Activated naive CD4-positive, alpha-beta T cell (primary cell): ENCODE data around the gene CDH18.

ENCODE experiments used
- DNase-seq, 4 experiments: peaks; one replicate each; lab custom pipeline; 2025; lab: John Stamatoyannopoulos, UW

CDH18 gene

GRCh38 chr5:19987612-19988361, at the start of gene CDH18:
Gene CDH18 (minus strand): TSS chr5:19988200. CDS start chr5:19838986, 149,214 bp downstream.
- DNase-seq = no peak

- no peak for DNase-seq
Observed at GRCh38 chr5:20034717-20035116, 46.7 kb upstream of the CDH18 start.

DNA sequence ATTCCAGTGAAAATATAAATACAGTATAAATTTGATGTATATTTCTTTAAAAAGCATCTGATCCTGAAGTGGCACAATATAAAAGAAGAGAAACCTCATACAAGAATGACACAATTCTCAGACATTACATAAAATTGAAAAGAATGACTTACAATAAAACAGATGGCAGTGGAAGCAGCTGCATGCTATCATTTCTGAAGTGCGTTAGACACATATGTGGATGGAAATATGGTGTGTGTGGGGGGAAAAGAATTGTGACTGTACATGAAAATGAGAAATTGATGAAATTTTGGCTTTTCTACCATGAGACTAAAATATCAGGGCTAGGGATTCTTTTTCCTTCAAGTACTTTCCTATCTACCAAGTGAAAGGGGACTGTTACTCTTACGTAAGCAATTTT, 45.9 kb upstream of the CDH18 start:
- DNase-seq = no peak

- DNase-seq = no peak
Observed at GRCh38 chr5:20032896-20033295, 44.9 kb upstream of the CDH18 start.

DNA sequence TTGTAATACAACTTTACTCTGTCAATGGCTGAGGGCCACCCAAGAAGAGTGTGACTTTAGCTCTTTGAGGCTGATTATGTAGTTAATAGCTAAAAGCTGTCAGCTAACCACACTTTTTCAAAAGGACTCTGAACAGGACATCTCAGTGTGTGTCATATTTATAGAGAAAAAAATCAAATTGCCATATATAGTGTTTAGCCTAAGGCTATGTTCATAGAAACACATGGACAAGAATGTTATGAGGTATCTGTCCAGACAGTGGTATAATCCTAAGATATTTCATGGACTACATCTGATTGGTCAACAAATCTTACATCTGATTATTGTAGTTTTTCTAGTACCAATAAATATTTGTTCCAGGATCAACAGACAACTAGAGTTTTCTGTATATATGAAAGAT, 42.1 kb upstream of the CDH18 start:
- no peak for DNase-seq

- DNase-seq = no peak
Observed at GRCh38 chr5:20029266-20029665, 41.3 kb upstream of the CDH18 start.

DNA sequence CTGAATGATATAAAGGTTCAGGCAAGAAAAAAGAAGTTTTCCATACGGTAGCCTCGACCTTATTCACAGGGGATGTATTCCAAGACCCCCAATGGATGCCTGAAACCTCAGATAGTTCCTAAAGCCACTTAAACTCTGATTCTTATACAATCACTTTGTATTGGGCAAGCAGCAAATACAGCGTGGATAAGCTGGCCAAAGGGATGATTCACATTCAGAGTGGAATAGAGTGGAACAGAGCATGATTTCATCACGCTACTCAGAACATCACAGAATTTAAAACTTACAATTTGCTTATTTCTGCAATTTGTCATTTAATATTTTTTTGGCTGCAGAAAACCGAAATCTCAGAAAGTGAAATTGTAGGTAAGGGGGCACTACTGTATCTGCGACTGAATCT, 40.5 kb upstream of the CDH18 start:
- DNase-seq = no peak

- no peak for DNase-seq
Observed at GRCh38 chr5:20023686-20024180, 35.7 kb upstream of the CDH18 start.

DNA sequence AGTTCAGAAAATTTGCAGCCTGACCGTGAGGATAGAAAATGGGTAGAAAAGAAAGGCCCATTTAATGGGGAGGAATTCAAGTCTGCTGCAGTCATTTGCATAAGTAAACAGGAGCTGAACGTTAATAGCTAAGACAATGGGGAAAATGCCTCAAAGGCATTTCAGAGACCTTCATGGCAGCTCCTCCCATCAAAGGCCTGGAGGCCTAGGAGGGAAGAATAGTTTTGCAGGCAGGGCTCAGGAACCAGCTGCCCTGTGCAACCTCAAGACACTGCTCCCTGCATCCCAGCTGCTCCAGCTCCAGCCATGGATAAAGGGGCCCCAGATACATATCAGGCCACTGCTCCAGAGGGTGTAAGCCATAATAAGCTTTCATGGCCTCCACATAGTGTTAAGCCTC, 32.2 kb upstream of the CDH18 start:
- no peak for DNase-seq

- DNase-seq = no peak
Observed at GRCh38 chr5:20017021-20017420, 29.0 kb upstream of the CDH18 start.

DNA sequence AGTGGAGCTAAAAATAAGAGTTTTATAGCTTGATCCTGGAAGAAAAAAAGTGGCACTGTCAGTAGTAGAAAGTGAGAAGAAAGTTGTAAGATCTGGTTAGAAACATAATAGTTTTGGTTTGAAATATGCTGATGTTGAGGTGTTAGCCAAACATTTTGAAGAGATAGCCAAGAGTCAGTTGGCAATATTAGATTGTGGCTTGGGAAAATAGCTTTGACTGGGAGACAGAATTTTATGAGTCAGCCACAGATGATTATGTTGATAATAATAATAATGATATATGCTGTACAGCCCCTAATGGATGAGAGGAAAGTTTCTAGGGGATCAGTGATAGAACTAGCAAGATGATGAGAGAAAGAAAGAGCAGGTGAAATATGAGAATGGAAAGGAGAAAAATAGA, 12.4 kb upstream of the CDH18 start:
- no peak for DNase-seq

DNA sequence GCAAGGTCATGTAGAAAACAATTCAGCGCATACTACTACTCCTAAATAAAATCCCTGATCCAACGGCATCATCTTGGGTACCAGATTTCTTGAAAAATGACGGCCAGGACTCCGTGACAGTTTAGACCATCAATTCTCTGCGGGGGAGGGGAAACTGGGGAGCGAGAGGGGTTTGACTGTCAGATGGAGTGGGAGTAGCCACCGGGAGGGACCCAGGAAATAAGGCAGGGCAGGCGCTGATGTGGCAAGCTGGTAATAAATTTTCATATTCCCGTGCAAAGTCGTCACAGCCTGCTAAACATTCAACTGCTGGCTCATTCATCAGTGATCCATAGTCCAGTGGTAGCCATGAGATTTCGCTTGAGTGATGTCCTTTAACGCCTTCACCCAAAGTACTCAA, 457 bp upstream of the CDH18 start:
- DNase-seq = no peak

- DNase-seq = no peak
Observed at GRCh38 chr5:19986806-19987205, 1.2 kb downstream of the CDH18 start.

DNA sequence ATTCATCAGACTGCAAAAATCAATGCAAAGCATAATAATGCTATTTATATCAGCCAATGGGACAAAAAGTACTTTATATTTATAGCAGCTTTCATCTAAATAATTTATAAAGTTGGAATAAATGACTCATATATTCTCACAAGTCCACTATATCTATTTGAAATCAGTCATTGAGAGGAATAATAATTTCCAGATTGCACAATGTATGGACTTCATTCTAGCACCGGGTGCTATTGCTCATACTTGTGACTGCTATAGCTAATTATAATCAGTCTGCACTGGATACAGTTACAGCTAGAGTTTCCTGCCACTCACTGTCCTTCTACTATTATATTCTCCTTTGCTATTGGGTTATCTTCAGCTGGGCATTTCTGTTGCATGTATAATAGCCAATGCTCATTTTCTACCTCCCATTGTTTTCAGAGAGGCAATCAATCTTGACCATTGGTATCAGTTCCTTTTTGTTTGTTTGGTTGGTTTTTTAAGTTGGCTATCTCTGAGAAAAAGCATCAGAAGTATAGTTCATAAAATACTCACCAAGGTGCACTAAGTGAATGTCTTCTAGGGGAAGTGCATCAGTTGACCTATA, 1.9 kb downstream of the CDH18 start:
- no peak for DNase-seq

GRCh38 chr5:19978476-19978875, 9.5 kb downstream of the CDH18 start:
- no peak for DNase-seq

DNA sequence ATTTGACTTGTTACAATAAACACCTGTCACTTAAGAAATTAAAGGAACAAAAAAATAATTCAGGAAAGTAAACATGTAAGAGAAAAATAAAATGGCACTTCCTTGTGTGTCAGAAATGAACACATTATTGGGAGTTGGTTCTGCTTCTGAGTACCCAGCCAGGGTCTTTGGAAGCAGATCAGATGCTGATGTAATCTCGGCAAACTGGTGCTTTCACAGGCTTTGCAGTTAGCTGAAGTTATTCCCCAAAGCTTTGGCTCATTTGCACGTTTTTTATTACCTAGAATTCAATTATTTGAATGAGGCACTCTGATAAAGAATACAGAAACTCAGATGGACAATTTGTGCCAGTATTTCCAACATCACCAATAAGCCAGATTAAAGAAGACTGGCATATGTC, 10.9 kb downstream of the CDH18 start:
- DNase-seq = no peak

- no peak for DNase-seq
Observed at GRCh38 chr5:19975795-19976194, 12.2 kb downstream of the CDH18 start.

DNA sequence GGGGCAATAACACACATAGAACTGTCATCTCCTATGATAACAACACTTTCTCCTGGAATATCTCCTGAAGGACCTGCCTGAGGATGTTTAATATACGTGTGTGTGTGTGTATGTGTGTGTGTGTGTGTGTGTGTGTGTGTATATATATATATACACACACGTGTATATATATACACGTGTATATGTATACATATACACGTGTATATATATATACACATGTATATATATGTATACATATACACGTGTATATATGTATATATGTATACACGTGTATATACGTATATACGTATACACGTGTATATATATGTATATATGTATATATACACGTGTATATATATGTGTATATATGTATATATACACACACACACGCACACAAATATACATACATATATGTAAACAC, 27.5 kb downstream of the CDH18 start:
- no peak for DNase-seq

DNA sequence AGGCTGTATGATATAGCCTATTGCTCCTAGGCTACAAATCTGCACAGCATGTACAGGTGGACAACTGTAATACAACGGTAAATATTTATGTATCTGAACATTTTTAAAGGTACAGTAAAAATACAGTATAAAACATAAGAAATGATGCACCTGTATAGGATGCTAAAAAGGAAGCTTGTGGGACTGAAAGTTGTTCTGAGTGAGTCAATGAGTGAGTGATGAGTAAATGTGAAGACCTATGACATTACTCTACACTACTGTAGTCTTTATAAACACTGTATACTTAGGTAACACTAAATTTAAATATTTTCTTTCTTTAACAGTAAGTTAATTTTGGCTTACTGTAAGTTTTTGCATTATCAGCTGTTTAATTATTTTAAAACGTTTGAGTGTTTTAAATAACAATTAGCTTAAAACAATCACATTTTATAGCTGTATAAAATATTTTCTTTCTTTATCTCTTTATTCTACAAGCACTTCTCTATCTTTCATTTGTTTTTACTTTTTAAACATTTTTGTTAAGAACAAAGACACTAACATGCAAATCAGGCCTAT, 28.1 kb downstream of the CDH18 start:
- no peak for DNase-seq

DNA sequence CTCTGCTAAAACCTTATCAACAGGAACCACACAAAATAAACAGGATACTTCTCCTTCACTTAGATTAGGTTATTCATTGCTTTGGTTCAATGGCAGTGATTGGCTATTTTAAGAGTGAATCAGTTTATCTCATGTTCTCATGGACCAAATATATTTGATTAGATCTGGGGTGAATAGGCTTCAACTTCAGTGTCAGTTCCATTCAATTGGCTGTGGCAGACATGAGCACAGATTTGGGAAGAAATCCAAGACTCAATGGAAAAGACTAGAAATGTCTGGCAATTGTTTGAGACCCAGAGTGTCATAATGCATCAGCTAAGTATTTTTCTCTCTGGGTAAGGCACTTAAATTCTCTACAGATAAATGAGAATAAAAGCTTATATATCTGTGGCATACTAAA, 37.1 kb downstream of the CDH18 start:
- DNase-seq = no peak

- DNase-seq = no peak
Observed at GRCh38 chr5:19940192-19940591, 47.8 kb downstream of the CDH18 start.

DNA sequence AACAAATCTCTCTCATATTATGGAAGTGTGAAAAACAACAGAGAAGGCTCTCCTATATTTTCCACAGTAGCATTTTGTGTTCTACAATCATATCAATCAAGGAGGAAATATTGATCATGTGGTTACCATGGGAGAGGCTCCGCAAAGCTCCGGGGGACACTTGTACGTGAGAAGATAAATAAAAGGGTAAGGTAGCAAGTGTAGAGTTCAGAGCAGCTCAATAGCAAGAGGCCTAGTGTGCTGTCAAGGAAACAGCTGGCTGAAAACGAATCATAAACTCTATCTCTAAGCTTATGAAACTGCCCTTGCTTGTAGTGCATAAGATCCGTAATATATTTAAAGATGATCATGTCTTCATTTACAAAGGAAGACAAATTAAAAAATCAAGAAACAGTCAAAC, 57.5 kb downstream of the CDH18 start:
- DNase-seq = no peak
